HCT116 (cell line): Measurements from ENCODE around the gene ANKRD61.

Experiments used
- CTCF ChIP-seq, 3 experiments: fragments of 200-600 bp in 1 of 3; sonication (generic) in 1 of 3; IDR thresholded peaks in 2 of 3; conservative IDR thresholded peaks in 1 of 3; 2 replicates each; pipeline ENCODE4 v1.5.1; 2012 to 2017; ENCODE audit warnings: low read depth in 2 of 3, low read length in 2 of 3, antibody characterized with exemption in 1 of 3, borderline replicate concordance in 1 of 3, control low read depth in 1 of 3, mild to moderate bottlenecking in 1 of 3, mixed read lengths in 1 of 3, mixed run types in 1 of 3, moderate library complexity in 1 of 3; ENCODE audit not compliant: insufficient read depth in 1 of 3
- EZH2 ChIP-seq: fragments of 200-600 bp; sonication (generic); IDR thresholded peaks from 2 replicates; pipeline ENCODE4 v1.6.1; 2017; ENCODE audit warnings: antibody characterized with exemption, mixed run types
- POLR2A ChIP-seq: IDR thresholded peaks from 2 replicates; pipeline ENCODE4 v1.7.0; 2011; ENCODE audit warnings: borderline replicate concordance; ENCODE audit not compliant: insufficient read depth, insufficient read length; ENCODE audit errors: extremely low read depth
- TF ChIP-seq, protein P1 (sequence below): IDR thresholded peaks from 2 replicates; pipeline ENCODE4 v1.6.1; 2012; ENCODE audit warnings: low read depth

GRCh38 chr7:6056616-6057015, 25.4 kb downstream of the ANKRD61 start:
- TF ChIP-seq EZH2 = no peak
- TF ChIP-seq, protein P1, sequence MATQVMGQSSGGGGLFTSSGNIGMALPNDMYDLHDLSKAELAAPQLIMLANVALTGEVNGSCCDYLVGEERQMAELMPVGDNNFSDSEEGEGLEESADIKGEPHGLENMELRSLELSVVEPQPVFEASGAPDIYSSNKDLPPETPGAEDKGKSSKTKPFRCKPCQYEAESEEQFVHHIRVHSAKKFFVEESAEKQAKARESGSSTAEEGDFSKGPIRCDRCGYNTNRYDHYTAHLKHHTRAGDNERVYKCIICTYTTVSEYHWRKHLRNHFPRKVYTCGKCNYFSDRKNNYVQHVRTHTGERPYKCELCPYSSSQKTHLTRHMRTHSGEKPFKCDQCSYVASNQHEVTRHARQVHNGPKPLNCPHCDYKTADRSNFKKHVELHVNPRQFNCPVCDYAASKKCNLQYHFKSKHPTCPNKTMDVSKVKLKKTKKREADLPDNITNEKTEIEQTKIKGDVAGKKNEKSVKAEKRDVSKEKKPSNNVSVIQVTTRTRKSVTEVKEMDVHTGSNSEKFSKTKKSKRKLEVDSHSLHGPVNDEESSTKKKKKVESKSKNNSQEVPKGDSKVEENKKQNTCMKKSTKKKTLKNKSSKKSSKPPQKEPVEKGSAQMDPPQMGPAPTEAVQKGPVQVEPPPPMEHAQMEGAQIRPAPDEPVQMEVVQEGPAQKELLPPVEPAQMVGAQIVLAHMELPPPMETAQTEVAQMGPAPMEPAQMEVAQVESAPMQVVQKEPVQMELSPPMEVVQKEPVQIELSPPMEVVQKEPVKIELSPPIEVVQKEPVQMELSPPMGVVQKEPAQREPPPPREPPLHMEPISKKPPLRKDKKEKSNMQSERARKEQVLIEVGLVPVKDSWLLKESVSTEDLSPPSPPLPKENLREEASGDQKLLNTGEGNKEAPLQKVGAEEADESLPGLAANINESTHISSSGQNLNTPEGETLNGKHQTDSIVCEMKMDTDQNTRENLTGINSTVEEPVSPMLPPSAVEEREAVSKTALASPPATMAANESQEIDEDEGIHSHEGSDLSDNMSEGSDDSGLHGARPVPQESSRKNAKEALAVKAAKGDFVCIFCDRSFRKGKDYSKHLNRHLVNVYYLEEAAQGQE = no peak
- no peak for TF ChIP-seq POLR2A
- no peak for TF ChIP-seq CTCF (IDR thresholded peaks at IDR 0.05 in 2 of 3, conservative IDR thresholded peaks at IDR 0.05 in 1 of 3; ENCODE audit: borderline replicate concordance in 1 of 3, insufficient read depth in 1 of 3, low read depth in 2 of 3, low read length in 2 of 3)
